DOHH2 (cell line): ENCODE measurements around the gene MVB12B.

Source experiments
- CTCF ChIP-seq: fragments of 200-600 bp; sonication (generic); IDR thresholded peaks from one replicate; pipeline ENCODE4 v1.5.1; 2014; ENCODE audit warnings: antibody characterized with exemption, mild to moderate bottlenecking, low read depth, low read length; ENCODE audit not compliant: poor library complexity, severe bottlenecking
- EZH2phosphoT487 ChIP-seq: fragments of 200-600 bp; sonication (generic); IDR thresholded peaks from 2 replicates; pipeline ENCODE4 v1.6.1; 2017; ENCODE audit warnings: borderline replicate concordance, mild to moderate bottlenecking, antibody characterized with exemption, low read length, moderate library complexity, mixed read lengths

- TF ChIP-seq CTCF (no peak), EZH2phosphoT487 (no peak)
Observed at GRCh38 chr9:126411225-126411947, 84.8 kb downstream of the MVB12B start.
